GM18861 (cell line): ENCODE results near the gene OR13C8.

Source experiments
- ATAC-seq: cut with Tn5 transposase; IDR thresholded peaks from one replicate; pipeline ENCODE4 v1.9.1; 2021; ENCODE audit not compliant: unreplicated experiment

OR13C8 gene

GRCh38 chr9:104608336-104608735, 39.4 kb downstream of the OR13C8 start:
- ATAC-seq: no peak

DNA sequence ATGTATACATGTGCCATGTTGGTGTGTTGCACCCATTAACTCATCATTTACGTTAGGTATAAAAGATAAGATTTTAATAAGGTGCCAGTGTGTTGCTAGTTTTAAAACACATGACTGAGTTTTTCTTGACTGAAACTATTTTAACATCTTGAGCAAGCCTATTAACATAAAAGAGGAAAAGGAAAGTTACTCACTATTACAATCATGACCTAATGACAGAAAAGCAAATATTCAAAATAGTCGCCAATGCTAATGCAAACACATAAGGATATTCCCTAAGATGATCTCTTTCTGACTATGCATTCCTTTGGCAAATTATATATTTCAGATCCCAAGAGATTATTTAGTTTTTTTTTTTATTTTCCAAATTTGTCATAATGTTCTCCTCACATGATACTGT, 42.2 kb downstream of the OR13C8 start:
- no peak for ATAC-seq

GRCh38 chr9:104617418-104617817, 48.5 kb downstream of the OR13C8 start:
- no peak for ATAC-seq

DNA sequence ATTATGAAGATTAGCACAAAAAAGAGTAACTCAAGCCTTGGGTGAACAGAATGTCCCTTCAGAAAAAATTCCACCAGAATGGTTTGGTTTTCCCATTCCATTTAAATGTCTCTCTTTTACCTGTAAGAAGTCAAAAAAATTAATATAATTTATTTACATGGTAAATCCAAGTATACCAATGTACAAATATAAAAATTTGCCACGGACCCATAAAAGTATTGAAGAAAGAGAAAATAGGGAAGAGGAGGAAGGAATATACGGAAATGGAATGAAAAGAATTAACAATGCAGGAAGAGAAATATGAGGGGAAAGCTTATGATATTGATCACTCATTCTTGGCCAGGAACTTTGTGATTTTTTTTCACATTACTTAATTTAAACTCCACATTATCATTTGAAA, 49.1 kb downstream of the OR13C8 start, which contains the start of gene OR13C9:
OR13C9 (minus strand) TSS at position 101 of the 400 bp plus-strand sequence; CDS start at position 101, 0 bp downstream.
- no peak for ATAC-seq
